Omental fat pad (tissue), 4 donors: ENCODE data around the gene IMPA2. TPM values are rescaled to one million over a fixed set of nuclear protein-coding genes. Genes with fewer than 3 reads are reported as not detected.

Experiments
- ATAC-seq: fragments of 150-250 bp; one replicate; pipeline ENCODE4 v1.9.1; 2016; ENCODE audit warnings: mild to moderate bottlenecking, moderate library complexity; ENCODE audit not compliant: low FRiP score
- DNase-seq: peaks from one replicate; pipeline ENCODE4 v3.0.0-alpha.2; 2019; ENCODE audit warnings: low spot score
- CTCF ChIP-seq, 3 donors: fragments of 450-650 bp; IDR thresholded peaks; one replicate each; pipeline ENCODE4 v1.5.1; 2016 to 2017; ENCODE audit warnings: antibody characterized with exemption in 3 of 3, mild to moderate bottlenecking in 3 of 3, moderate library complexity in 2 of 3
- total RNA-seq, 4 donors: library from RNA; depleted of rRNA; stranded (reverse); fragments of >200 nt; gene quantifications; one replicate each; pipeline ENCODE4 v1.1.0, GENCODE V29; 2016

IMPA2 gene
- total RNA-seq, 4 donors from 2014 or later: 18.7 to 31.6 (median 27.7) TPM

- no peak for TF ChIP-seq CTCF (IDR thresholded peaks at IDR 0.05)
- ATAC-seq: no peak
- no peak for DNase-seq
Measured at GRCh38 chr18:12003894-12004293, 22.6 kb downstream of the IMPA2 start.

- ATAC-seq: no peak
- no peak for TF ChIP-seq CTCF (IDR thresholded peaks at IDR 0.05)
- DNase-seq: no peak
Measured at GRCh38 chr18:12005538-12006487, 24.5 kb downstream of the IMPA2 start.

- no peak for DNase-seq
- no peak for TF ChIP-seq CTCF (IDR thresholded peaks at IDR 0.05)
- no peak for ATAC-seq
Measured at GRCh38 chr18:12006488-12006840, 25.2 kb downstream of the IMPA2 start.

GRCh38 chr18:12007063-12007462 is 25.8 kb downstream of the IMPA2 start:
- TF ChIP-seq CTCF (IDR thresholded peaks at IDR 0.05): no peak
- DNase-seq (no peak), ATAC-seq (no peak)

GRCh38 chr18:12008181-12008767 is 27.0 kb downstream of the IMPA2 start:
- no peak for TF ChIP-seq CTCF (IDR thresholded peaks at IDR 0.05)
- no peak for ATAC-seq
- DNase-seq: no peak

GRCh38 chr18:12008842-12009580 is 27.7 kb downstream of the IMPA2 start:
- TF ChIP-seq CTCF (IDR thresholded peaks at IDR 0.05): no peak
- DNase-seq (no peak), ATAC-seq (no peak)
